Ovary (tissue), 9 donors: Measurements from ENCODE around the gene FPR3. TPM values are rescaled to one million over a fixed set of nuclear protein-coding genes. Genes with fewer than 3 reads are reported as not detected.

Experiments used
- DNase-seq, 5 donors: peaks; one replicate each; pipeline ENCODE4 v3.0.0-alpha.2; 2019 to 2020
- H3K27ac ChIP-seq, 2 donors: fragments of 200-600 bp; one replicate each; pipeline versions ENCODE4 v1.5.1 to v1.8.0; 2019 to 2022
- H3K27me3 ChIP-seq: fragments of 200-600 bp; one replicate; pipeline ENCODE4 v1.8.0; 2022
- H3K36me3 ChIP-seq: fragments of 200-600 bp; sonication (generic); one replicate; pipeline ENCODE4 v1.5.1; 2019
- H3K4me1 ChIP-seq: one replicate; pipeline ENCODE4 v1.8.1; 2013; ENCODE audit warnings: mild to moderate bottlenecking, moderate library complexity; ENCODE audit not compliant: insufficient read depth
- H3K4me3 ChIP-seq: fragments of 200-600 bp; sonication (generic); one replicate; pipeline ENCODE4 v1.5.1; 2017
- H3K9me3 ChIP-seq, 2 donors: fragments of 200-600 bp in 1 of 2; sonication (generic) in 1 of 2; one replicate each; pipeline versions ENCODE4 v1.5.1 to v1.8.1; 2013 to 2019; ENCODE audit warnings: mild to moderate bottlenecking in 1 of 2, moderate library complexity in 1 of 2
- CTCF ChIP-seq, 3 donors: fragments of 450-650 bp in 2 of 3; fragments of 200-600 bp in 1 of 3; IDR thresholded peaks; one replicate each; pipeline versions ENCODE4 v1.5.1 to v1.8.0; 2016 to 2022; ENCODE audit warnings: antibody characterized with exemption in 3 of 3, mild to moderate bottlenecking in 1 of 3
- EP300 ChIP-seq: sonication (generic); formaldehyde crosslinking; IDR thresholded peaks from one replicate; pipeline ENCODE4 v1.6.1; 2017; ENCODE audit warnings: antibody characterized with exemption
- POLR2A ChIP-seq: fragments of 450-650 bp; IDR thresholded peaks from one replicate; pipeline ENCODE4 v1.6.1; 2017; ENCODE audit warnings: antibody characterized with exemption, mild to moderate bottlenecking, moderate library complexity
- WGBS, 3 donors: extraction: QIAGEN DNeasy Blood & Tissue Kit in 1 of 3; methylation state at CpG; one replicate each; pipeline versions ENCODE4 v1.1.5 to v1.1.7; 2013 to 2017; 5-methylcytosine and 5-hydroxymethylcytosine counted together
- intact Hi-C, 4 donors: fragments of 100-400 bp; cut with DNase I; formaldehyde crosslinking; loops; one replicate each; pipeline versions ENCODE4 v1.11.0 to v1.15.1; 2022 to 2023
- polyA plus RNA-seq, 2 donors: library from polyadenylated mRNA; stranded (reverse); fragments of 200-250 nt in 1 of 2; fragments of 350-450 nt in 1 of 2; fragmentation: Illumina TruSeq in 1 of 2; extraction: RNeasy Lipid Tissue Mini Kit (QIAGEN cat#74804) in 1 of 2; gene quantifications; one replicate each; pipeline ENCODE4 v1.2.3, GENCODE V29; 2013 to 2014
- total RNA-seq, 7 donors: library from RNA; depleted of rRNA in 2 of 7; stranded (reverse); fragments of >200 nt in 2 of 7; fragmentation: NEBNext Ultra II Directional in 3 of 7; extraction: Animal tissue kit (Norgen Biotek cat#: 25700) in 3 of 7; gene quantifications; one replicate each; pipeline versions ENCODE4 v1.1.0 to v1.2.4, GENCODE V29; 2016 to 2023
- donor health status: DM: no; HTN: no; CAD: no; lungs with moderate emphysema.
- donor health status: DM: no; HTN: no; CAD: no.
- donor health status: Bipolar disorder and iron deficiency.
- donor health status: DM: yes; HTN: yes; CAD: no.
- donor health status: DM: no; HTN: no; CAD: no.
- donor health status: DM: yes; HTN: yes; CAD: no.

FPR3 gene
- total and polyA plus RNA-seq, 9 donors = 1.5 to 20.5 (median 3.5) TPM

GRCh38 chr19:51788029-51788428, 6.9 kb upstream of the FPR3 start:
- 65 to 82% (median 81%) methylated on average over 2 of the region's 2 CpGs for WGBS, 3 donors
- Histone ChIP-seq H3K27ac (no peak overlapping the region), H3K36me3 (no peaks in the 10 kb centered on the region), H3K9me3 (no peaks in the 10 kb centered on the region), H3K4me3 (no peak overlapping the region), H3K27me3 (no peaks in the 10 kb centered on the region), H3K4me1 (peaks cover 2% of the 10 kb centered on the region)
- TF ChIP-seq CTCF (IDR thresholded peaks at IDR 0.05) = no peak
- no peak for TF ChIP-seq POLR2A
- intact Hi-C loops = loop anchor here in 1 of 4 donors (10.0 kb wide), 1 partner anchor 313 kb away; the partner anchor contains the start of gene CEACAM18
- DNase-seq = no peak

GRCh38 chr19:51789061-51789795, 5.7 kb upstream of the FPR3 start:
- H3K4me3 ChIP-seq = no peak overlapping the region
- H3K36me3 ChIP-seq = no peaks in the 10 kb centered on the region
- no peak overlapping the region for H3K27ac ChIP-seq
- no peaks in the 10 kb centered on the region for H3K27me3 ChIP-seq
- no peak for DNase-seq
- no peak for TF ChIP-seq EP300
- peaks cover 2% of the 10 kb centered on the region for H3K4me1 ChIP-seq
- intact Hi-C loops = loop anchor here in 1 of 4 donors (10.0 kb wide), 1 partner anchor 314 kb away; the partner anchor contains the start of gene CEACAM18
- 82 to 88% (median 83%) methylated on average over 6 of the region's 6 CpGs for WGBS, 3 donors
- no peaks in the 10 kb centered on the region for H3K9me3 ChIP-seq

GRCh38 chr19:51792932-51793331, 2.0 kb upstream of the FPR3 start:
- Histone ChIP-seq H3K4me1 (peaks cover 2% of the 10 kb centered on the region), H3K27me3 (no peaks in the 10 kb centered on the region), H3K27ac (no peak overlapping the region), H3K9me3 (no peaks in the 10 kb centered on the region), H3K4me3 (no peak overlapping the region), H3K36me3 (no peaks in the 10 kb centered on the region)
- WGBS, 3 donors = 64 to 73% (median 66%) methylated on average over 2 of the region's 2 CpGs
- TF ChIP-seq EP300 (no peak), CTCF (IDR thresholded peaks at IDR 0.05) (no peak), POLR2A (no peak)
- DNase-seq = no peak
- intact Hi-C loops = no loop called here

GRCh38 chr19:51793994-51794393, 963 bp upstream of the FPR3 start:
- H3K27me3 ChIP-seq = no peaks in the 10 kb centered on the region
- intact Hi-C loops = no loop called here
- H3K4me3 ChIP-seq = no peak overlapping the region
- DNase-seq = no peak
- 86 to 91% (median 87%) methylated on average over 2 of the region's 2 CpGs for WGBS, 3 donors
- H3K9me3 ChIP-seq = no peaks in the 10 kb centered on the region
- H3K36me3 ChIP-seq = no peaks in the 10 kb centered on the region
- no peak overlapping the region for H3K27ac ChIP-seq
- peaks cover 4% of the 10 kb centered on the region for H3K4me1 ChIP-seq
- TF ChIP-seq EP300 = no peak
- no peak for TF ChIP-seq POLR2A
- TF ChIP-seq CTCF (IDR thresholded peaks at IDR 0.05) = no peak

- no peaks in the 10 kb centered on the region for H3K27me3 ChIP-seq
- H3K27ac ChIP-seq = no peak overlapping the region
- WGBS, 3 donors = 86 to 93% (median 92%) methylated on average over 8 of the region's 8 CpGs
- no peaks in the 10 kb centered on the region for H3K9me3 ChIP-seq
- no peaks in the 10 kb centered on the region for H3K36me3 ChIP-seq
- intact Hi-C loops = no loop called here
- H3K4me3 ChIP-seq = no peak overlapping the region
- TF ChIP-seq CTCF (IDR thresholded peaks at IDR 0.05) (no peak), EP300 (no peak), POLR2A (no peak)
- peaks cover 16% of the 10 kb centered on the region for H3K4me1 ChIP-seq
- no peak for DNase-seq
These were observed 1.3 kb downstream of the FPR3 start for GRCh38 chr19:51796195-51796679.
